Gastrocnemius medialis (tissue), 4 donors: ENCODE measurements around the gene DUS1L. TPM values are rescaled to one million over a fixed set of nuclear protein-coding genes. Genes with fewer than 3 reads are reported as not detected.

ENCODE experiments used
- ATAC-seq, 2 donors: fragments of 150-250 bp; one replicate each; pipeline ENCODE4 v1.9.1; 2016
- DNase-seq, 2 donors: peaks; one replicate each; pipeline ENCODE4 v3.0.0-alpha.2; 2019
- H3K27ac ChIP-seq, 4 donors: fragments of 200-600 bp; sonication (generic); 1 replicate in 1 of 4; 2 replicates in 3 of 4; pipeline ENCODE4 v1.5.1; 2016 to 2018; ENCODE audit warnings: mild to moderate bottlenecking in 2 of 4, moderate library complexity in 1 of 4
- H3K27me3 ChIP-seq, 3 donors: fragments of 200-600 bp; sonication (generic) in 2 of 3; 1 replicate in 1 of 3; 2 replicates in 2 of 3; pipeline versions ENCODE4 v1.5.1 to v1.6.0; 2016 to 2019; ENCODE audit warnings: mild to moderate bottlenecking in 1 of 3, moderate library complexity in 1 of 3
- H3K36me3 ChIP-seq, 2 donors: fragments of 200-600 bp; sonication (generic) in 1 of 2; one replicate each; pipeline ENCODE4 v1.5.1; 2017 to 2018
- H3K4me1 ChIP-seq, 2 donors: fragments of 200-600 bp; sonication (generic) in 1 of 2; one replicate each; pipeline ENCODE4 v1.5.1; 2016 to 2017; ENCODE audit warnings: mild to moderate bottlenecking in 2 of 2
- H3K4me3 ChIP-seq, 4 donors: fragments of 200-600 bp; sonication (generic) in 3 of 4; 1 replicate in 1 of 4; 2 replicates in 3 of 4; pipeline ENCODE4 v1.5.1; 2016 to 2019; ENCODE audit warnings: mild to moderate bottlenecking in 2 of 4
- H3K9me3 ChIP-seq, 3 donors: fragments of 200-600 bp; sonication (generic) in 2 of 3; 1 replicate in 1 of 3; 2 replicates in 2 of 3; pipeline ENCODE4 v1.5.1; 2016 to 2019
- POLR2A ChIP-seq, 2 donors: fragments of 450-650 bp; IDR thresholded peaks; one replicate each; pipeline ENCODE4 v1.6.1; 2017; ENCODE audit warnings: antibody characterized with exemption in 2 of 2, mild to moderate bottlenecking in 2 of 2, moderate library complexity in 2 of 2
- in situ Hi-C, 4 donors: fragments of 200-750 bp; cut with MboI; loops; one replicate each; pipeline versions ENCODE4 v1.15.0 to v1.8.0; 2017; ENCODE audit warnings: low sequenced_read_pairs in 4 of 4
- intact Hi-C: fragments of 100-400 bp; cut with DNase I; formaldehyde crosslinking; loops from one replicate; pipeline ENCODE4 v1.15.1; 2023; ENCODE audit warnings: low total_unique reads
- total RNA-seq, 4 donors: library from RNA; depleted of rRNA; stranded (reverse); fragments of >200 nt; gene quantifications; one replicate each; pipeline versions ENCODE4 v1.1.0 to v1.2.3, GENCODE V29; 2016
- TF ChIP-seq, protein P1 (sequence below), 5 experiments: fragments of 450-650 bp in 3 of 5; fragments of 200-600 bp in 2 of 5; sonication (generic) in 2 of 5; IDR thresholded peaks in 4 of 5; conservative IDR thresholded peaks in 1 of 5; 1 replicate in 4 of 5; 2 replicates in 1 of 5; pipeline ENCODE4 v1.5.1; 2016 to 2019; ENCODE audit warnings: antibody characterized with exemption in 5 of 5, mild to moderate bottlenecking in 3 of 5, moderate library complexity in 3 of 5

Gene DUS1L
- total RNA-seq, 4 donors from 2014 or later: 54.6 to 119 (median 83.2) TPM

DNA sequence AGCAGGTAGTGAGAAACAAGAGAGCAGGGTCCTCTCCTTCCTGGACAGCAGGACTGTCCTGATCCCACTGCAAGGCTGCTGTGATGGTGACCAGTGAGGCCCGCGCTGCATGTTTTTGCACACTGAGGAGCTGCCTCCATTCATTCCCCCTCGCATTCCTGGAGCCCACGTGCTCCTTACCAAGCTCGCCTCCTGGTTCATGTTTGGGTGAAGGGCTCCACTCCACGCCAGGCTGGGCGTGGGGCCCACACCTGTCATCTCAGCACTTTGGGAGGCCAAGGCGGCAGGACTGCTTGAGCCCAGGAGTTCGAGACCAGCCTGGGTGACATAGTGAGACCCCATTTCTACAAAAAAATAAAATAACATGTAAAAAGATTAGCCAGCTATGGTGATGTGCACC lies 47.8 kb upstream of the DUS1L start:
- Histone ChIP-seq H3K27ac (no peak overlapping the region), H3K27me3 (no peaks in the 10 kb centered on the region), H3K36me3 (peaks cover 0 to 7% of the 10 kb centered on the region in 2 donors), H3K4me1 (no peaks in the 10 kb centered on the region), H3K9me3 (no peaks in the 10 kb centered on the region), H3K4me3 (no peak overlapping the region)
- DNase-seq (no peak), ATAC-seq (no peak)
- TF ChIP-seq POLR2A (IDR thresholded peaks at IDR 0.05): no peak
- TF ChIP-seq, protein P1, sequence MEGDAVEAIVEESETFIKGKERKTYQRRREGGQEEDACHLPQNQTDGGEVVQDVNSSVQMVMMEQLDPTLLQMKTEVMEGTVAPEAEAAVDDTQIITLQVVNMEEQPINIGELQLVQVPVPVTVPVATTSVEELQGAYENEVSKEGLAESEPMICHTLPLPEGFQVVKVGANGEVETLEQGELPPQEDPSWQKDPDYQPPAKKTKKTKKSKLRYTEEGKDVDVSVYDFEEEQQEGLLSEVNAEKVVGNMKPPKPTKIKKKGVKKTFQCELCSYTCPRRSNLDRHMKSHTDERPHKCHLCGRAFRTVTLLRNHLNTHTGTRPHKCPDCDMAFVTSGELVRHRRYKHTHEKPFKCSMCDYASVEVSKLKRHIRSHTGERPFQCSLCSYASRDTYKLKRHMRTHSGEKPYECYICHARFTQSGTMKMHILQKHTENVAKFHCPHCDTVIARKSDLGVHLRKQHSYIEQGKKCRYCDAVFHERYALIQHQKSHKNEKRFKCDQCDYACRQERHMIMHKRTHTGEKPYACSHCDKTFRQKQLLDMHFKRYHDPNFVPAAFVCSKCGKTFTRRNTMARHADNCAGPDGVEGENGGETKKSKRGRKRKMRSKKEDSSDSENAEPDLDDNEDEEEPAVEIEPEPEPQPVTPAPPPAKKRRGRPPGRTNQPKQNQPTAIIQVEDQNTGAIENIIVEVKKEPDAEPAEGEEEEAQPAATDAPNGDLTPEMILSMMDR (IDR thresholded peaks at IDR 0.05 in 4 of 5, conservative IDR thresholded peaks at IDR 0.05 in 1 of 5): no peak
- in situ Hi-C loops: no loop called here
- intact Hi-C loops: no loop called here

DNA sequence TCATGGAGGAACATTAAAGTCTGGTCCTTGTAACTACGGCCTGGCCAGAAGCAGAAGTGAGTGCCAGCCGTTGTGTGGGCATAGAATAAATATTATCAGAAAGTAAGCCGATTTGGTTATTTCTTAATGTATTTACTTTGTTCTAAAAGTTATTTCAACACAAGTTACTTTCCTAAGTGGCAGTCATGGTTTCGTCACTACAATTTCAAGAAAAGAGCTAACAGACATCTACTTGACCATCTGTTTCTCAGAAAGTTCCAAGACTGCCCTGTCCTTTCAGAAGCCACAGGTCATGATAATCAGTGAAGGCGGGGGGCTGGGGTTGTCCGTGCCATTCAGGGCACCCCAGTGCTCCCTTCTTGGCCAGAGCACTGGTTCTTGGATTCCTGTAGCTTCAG lies 47.3 kb upstream of the DUS1L start:
- Histone ChIP-seq H3K9me3 (no peaks in the 10 kb centered on the region), H3K4me1 (no peaks in the 10 kb centered on the region), H3K36me3 (peaks cover 0 to 7% of the 10 kb centered on the region in 2 donors), H3K27ac (no peak overlapping the region), H3K27me3 (no peaks in the 10 kb centered on the region), H3K4me3 (no peak overlapping the region)
- DNase-seq: no peak
- in situ Hi-C loops: no loop called here
- TF ChIP-seq, protein P1 (IDR thresholded peaks at IDR 0.05 in 4 of 5, conservative IDR thresholded peaks at IDR 0.05 in 1 of 5): no peak
- TF ChIP-seq POLR2A (IDR thresholded peaks at IDR 0.05): no peak
- intact Hi-C loops: no loop called here
- no peak for ATAC-seq

GRCh38 chr17:82112181-82112913 lies 46.7 kb upstream of the DUS1L start:
- DNase-seq (no peak), ATAC-seq (no peak)
- Histone ChIP-seq H3K4me3 (no peak overlapping the region), H3K9me3 (no peaks in the 10 kb centered on the region), H3K4me1 (peaks cover under 1 to 5% of the 10 kb centered on the region in 2 donors), H3K36me3 (peaks cover 0 to 7% of the 10 kb centered on the region in 2 donors), H3K27me3 (no peaks in the 10 kb centered on the region), H3K27ac (no peak overlapping the region)
- in situ Hi-C loops (no loop called here), intact Hi-C loops (no loop called here)
- TF ChIP-seq, protein P1 (IDR thresholded peaks at IDR 0.05 in 4 of 5, conservative IDR thresholded peaks at IDR 0.05 in 1 of 5): no peak
- TF ChIP-seq POLR2A (IDR thresholded peaks at IDR 0.05): no peak

DNA sequence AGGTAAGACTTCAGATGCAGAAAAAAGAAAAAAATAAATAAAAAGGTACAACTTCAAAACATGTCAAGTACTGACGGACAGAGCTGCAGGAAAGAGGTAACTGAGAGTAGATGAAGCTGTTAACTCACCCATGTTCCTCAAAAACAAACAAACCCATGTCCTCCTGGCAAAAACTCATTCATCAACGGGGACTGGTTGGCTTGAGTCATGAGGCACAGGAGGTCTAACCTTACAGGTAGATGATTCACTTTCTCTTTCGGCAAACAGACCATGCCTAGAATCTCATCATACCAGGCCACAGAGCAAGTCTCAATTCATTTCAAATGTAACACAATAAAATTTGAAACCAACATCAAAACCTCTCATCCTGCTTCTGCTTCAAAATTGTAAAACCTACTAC lies 44.7 kb upstream of the DUS1L start:
- H3K27me3 ChIP-seq: no peaks in the 10 kb centered on the region
- TF ChIP-seq, protein P1 (IDR thresholded peaks at IDR 0.05 in 4 of 5, conservative IDR thresholded peaks at IDR 0.05 in 1 of 5): no peak
- TF ChIP-seq POLR2A (IDR thresholded peaks at IDR 0.05): no peak
- intact Hi-C loops (no loop called here), in situ Hi-C loops (no loop called here)
- no peak overlapping the region for H3K4me3 ChIP-seq
- H3K36me3 ChIP-seq: peaks cover 0 to 7% of the 10 kb centered on the region in 2 donors
- H3K9me3 ChIP-seq: no peaks in the 10 kb centered on the region
- no peak for ATAC-seq
- H3K4me1 ChIP-seq: peaks cover 12 to 21% of the 10 kb centered on the region in 2 donors
- no peak for DNase-seq
- no peak overlapping the region for H3K27ac ChIP-seq
